ENCODE measurements around the gene MED26. TPM values are rescaled to one million over a fixed set of nuclear protein-coding genes. Genes with fewer than 3 reads are reported as not detected.

Gene MED26
- total and polyA plus RNA-seq, 9 of the 15 experiments (the other 6 are each of a cell fraction or from before 2014, with no cell fraction given), result 0.71 to 15.1 (median 6.2) TPM

- TF ChIP-seq ZBTB1 (CRISPR knock-in tag; IDR thresholded peaks at IDR 0.05; ENCODE audit: borderline replicate concordance, low read depth) (no peak), ZNF764 (CRISPR knock-in tag; IDR thresholded peaks at IDR 0.05; ENCODE audit: low read depth) (no peak), RBM25 (IDR thresholded peaks at IDR 0.05; ENCODE audit: low read depth, low read length, severe bottlenecking) (no peak), SMARCB1 (IDR thresholded peaks at IDR 0.05; ENCODE audit: insufficient read length, low read depth) (no peak), CSDE1 (IDR thresholded peaks at IDR 0.05) (peak in 1 of 2 experiments; percentile 57; a peak in 1 of 4 replicates), KAT2B (IDR thresholded peaks at IDR 0.05; ENCODE audit: low read depth, low read length) (no peak), ZNF263 (CRISPR knock-in tag; IDR thresholded peaks at IDR 0.05; ENCODE audit: borderline replicate concordance) (no peak), ARID4B (CRISPR knock-in tag; IDR thresholded peaks at IDR 0.05) (peak; percentile 89), ZBTB33 (CRISPR knock-in tag; IDR thresholded peaks at IDR 0.05) (no peak)
These were observed 55.4 kb downstream of the MED26 start, which contains the start of gene SLC35E1 (continued) for GRCh38 chr19:16572332-16573211.

Data from K562 (cell line).